Neural cell (in vitro differentiated cells): ENCODE data around the gene ANKMY1. TPM values are rescaled to one million over a fixed set of nuclear protein-coding genes. Genes with fewer than 3 reads are reported as not detected.
A peak's percentile ranks its signal among the peaks of the same experiment; 100 is the strongest.

Experiments
- H2AFZ ChIP-seq: fragments of 200-600, 300-800 bp; sonication (generic), shearing (Covaris generic); 2 replicates; pipeline ENCODE4 v1.6.0; 2014; ENCODE audit warnings: low read depth, mild to moderate bottlenecking, antibody characterized with exemption, low read length, moderate library complexity
- H3F3A ChIP-seq: fragments of 200-600 bp; shearing (Covaris generic); 2 replicates; pipeline ENCODE4 v1.6.1; 2016; ENCODE audit warnings: mild to moderate bottlenecking, moderate library complexity, mixed read lengths, antibody characterized with exemption, low read length; ENCODE audit not compliant: insufficient read depth, poor library complexity, severe bottlenecking
- H3K27ac ChIP-seq: fragments of 200-600, 300-800 bp; sonication (generic), shearing (Covaris generic); 2 replicates; pipeline ENCODE4 v1.5.1; 2014; ENCODE audit warnings: mild to moderate bottlenecking, low read length, moderate library complexity
- H3K27me3 ChIP-seq: fragments of 300-800, 200-600 bp; sonication (generic), shearing (Covaris generic); 2 replicates; pipeline ENCODE4 v1.6.0; 2014; ENCODE audit warnings: mild to moderate bottlenecking, low read depth, low read length, moderate library complexity; ENCODE audit not compliant: insufficient read depth
- H3K36me3 ChIP-seq: fragments of 300-800, 200-600 bp; sonication (generic), shearing (Covaris generic); 2 replicates; pipeline ENCODE4 v1.5.1; 2014; ENCODE audit warnings: mild to moderate bottlenecking, antibody characterized with exemption, low read length, moderate library complexity; ENCODE audit not compliant: insufficient read depth
- H3K4me2 ChIP-seq: fragments of 300-800, 200-600 bp; sonication (generic), shearing (Covaris generic); 2 replicates; pipeline ENCODE4 v1.6.0; 2014; ENCODE audit warnings: mild to moderate bottlenecking, low read length
- H3K4me3 ChIP-seq: fragments of 300-800, 200-600 bp; sonication (generic), shearing (Covaris generic); 2 replicates; pipeline ENCODE4 v1.5.1; 2014; ENCODE audit warnings: mild to moderate bottlenecking, low read length, moderate library complexity
- H3K79me2 ChIP-seq: fragments of 200-600 bp; shearing (Covaris generic); replicated peaks from 2 replicates; pipeline ENCODE4 v1.6.0; 2014; ENCODE audit warnings: mild to moderate bottlenecking, low read length, moderate library complexity; ENCODE audit not compliant: insufficient read depth
- H3K9ac ChIP-seq: fragments of 300-800, 200-600 bp; sonication (generic), shearing (Covaris generic); 2 replicates; pipeline ENCODE4 v1.6.1; 2016; ENCODE audit warnings: mild to moderate bottlenecking, low read length, mixed read lengths
- H3K9me2 ChIP-seq: fragments of 200-600 bp; shearing (Covaris generic); 2 replicates; pipeline ENCODE4 v1.6.1; 2016; ENCODE audit warnings: mild to moderate bottlenecking, low read length, mixed read lengths; ENCODE audit not compliant: insufficient read depth
- H3K9me3 ChIP-seq: fragments of 200-600, 300-800 bp; sonication (generic), shearing (Covaris generic); 2 replicates; pipeline ENCODE4 v1.6.1; 2016; ENCODE audit warnings: mild to moderate bottlenecking, mixed run types, low read length, moderate library complexity, mixed read lengths
- H4K20me1 ChIP-seq: fragments of 200-600 bp; shearing (Covaris generic); 2 replicates; pipeline ENCODE4 v1.6.1; 2016; ENCODE audit warnings: mild to moderate bottlenecking, mixed run types; ENCODE audit not compliant: insufficient read depth
- EP300 ChIP-seq: fragments of 450-650 bp; conservative IDR thresholded peaks from 2 replicates; pipeline ENCODE4 v1.6.1; 2014; ENCODE audit warnings: antibody characterized with exemption, mild to moderate bottlenecking, moderate library complexity; ENCODE audit not compliant: poor library complexity, severe bottlenecking
- EZH2 ChIP-seq: fragments of 200-600, 300-800 bp; shearing (Covaris generic), sonication (generic); IDR thresholded peaks from 2 replicates; pipeline ENCODE4 v1.6.1; 2014; ENCODE audit warnings: antibody characterized with exemption, low read length, borderline replicate concordance, mild to moderate bottlenecking; ENCODE audit not compliant: insufficient read depth, poor library complexity, severe bottlenecking
- MXI1 ChIP-seq: fragments of 450-650 bp; conservative IDR thresholded peaks from 2 replicates; pipeline ENCODE4 v1.6.1; 2014; ENCODE audit warnings: antibody characterized with exemption, mild to moderate bottlenecking; ENCODE audit not compliant: poor library complexity, severe bottlenecking
- POLR2AphosphoS5 ChIP-seq: IDR thresholded peaks from 2 replicates; pipeline ENCODE4 v1.6.1; 2012
- RAD21 ChIP-seq: fragments of 450-650 bp; conservative IDR thresholded peaks from 2 replicates; pipeline ENCODE4 v1.6.1; 2014; ENCODE audit warnings: antibody characterized with exemption, mild to moderate bottlenecking, moderate library complexity
- SMC3 ChIP-seq: fragments of 450-650 bp; conservative IDR thresholded peaks from 2 replicates; pipeline ENCODE4 v1.6.1; 2014; ENCODE audit warnings: antibody characterized with exemption, mild to moderate bottlenecking, moderate library complexity; ENCODE audit not compliant: poor library complexity
- TAF1 ChIP-seq: IDR thresholded peaks from 2 replicates; pipeline ENCODE4 v1.6.1; 2012; ENCODE audit warnings: low read depth
- polyA plus RNA-seq: library from polyadenylated mRNA; depleted of rRNA; stranded (reverse); fragments of >200 nt; gene quantifications from 2 replicates; pipeline ENCODE4 v1.2.3, GENCODE V29; 2014
- TF ChIP-seq, protein P1 (sequence below): IDR thresholded peaks from 2 replicates; pipeline ENCODE4 v1.6.1; 2012; ENCODE audit warnings: borderline replicate concordance
- TF ChIP-seq, protein P2 (sequence below): fragments of 450-650 bp; IDR thresholded peaks from 2 replicates; pipeline ENCODE4 v1.5.1; 2014; ENCODE audit warnings: antibody characterized with exemption, mild to moderate bottlenecking, moderate library complexity; ENCODE audit not compliant: poor library complexity, severe bottlenecking

ANKMY1 gene
- polyA plus RNA-seq, 1 donor from 2014 or later: 6.6 TPM

DNA sequence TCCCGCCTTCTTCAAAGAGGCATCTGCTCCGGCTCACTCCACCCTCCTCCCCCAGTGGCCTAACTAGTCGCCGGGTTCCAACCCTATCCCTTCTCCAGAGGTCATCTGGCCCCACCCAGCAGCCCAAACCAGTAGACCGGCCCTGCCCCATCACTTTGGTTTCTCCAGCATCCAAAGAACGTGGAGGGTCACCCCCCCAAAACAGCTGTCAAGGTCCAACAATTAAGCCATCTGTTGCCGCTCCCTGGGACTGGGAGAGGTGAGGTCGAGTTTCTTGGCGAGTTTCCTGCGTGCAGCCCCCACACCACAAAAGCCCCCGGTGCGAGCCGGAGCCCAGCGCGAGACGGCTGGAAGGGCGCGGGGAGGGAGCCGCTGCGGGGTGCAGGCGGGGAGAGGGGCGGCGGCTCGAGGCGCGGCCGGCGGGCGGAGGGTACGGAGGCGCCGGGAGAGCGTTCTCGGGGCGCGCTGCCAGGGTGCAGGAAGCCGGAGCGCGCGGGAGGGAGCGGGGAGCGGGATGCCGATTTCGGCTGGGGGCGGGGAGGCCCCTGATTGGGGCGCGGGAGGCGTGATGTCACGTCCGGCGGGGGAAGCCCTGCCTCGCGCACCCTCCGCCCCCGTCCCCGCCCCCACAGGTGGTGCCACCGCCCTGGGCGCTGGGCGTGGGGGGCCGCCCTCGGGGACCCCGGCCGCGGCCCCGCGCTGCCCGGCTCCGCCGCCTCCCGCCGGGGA lies 122.9 kb downstream of the ANKMY1 start:
- Histone ChIP-seq H3K4me2 (peak overlapping the region; percentile 45), H3K9me2 (no peaks in the 10 kb centered on the region), H3K27ac (no peak overlapping the region), H4K20me1 (peaks cover 23% of the 10 kb centered on the region), H3K36me3 (no peaks in the 10 kb centered on the region), H3K9me3 (no peaks in the 10 kb centered on the region), H3F3A (no peaks in the 10 kb centered on the region), H3K4me3 (peak overlapping the region; percentile 66), H3K9ac (peak overlapping the region; percentile 80), H2AFZ (no peak overlapping the region), H3K27me3 (no peaks in the 10 kb centered on the region), H3K79me2 (peaks cover 38% of the 10 kb centered on the region)
- no peak for TF ChIP-seq EP300
- no peak for TF ChIP-seq TAF1
- TF ChIP-seq, protein P1, sequence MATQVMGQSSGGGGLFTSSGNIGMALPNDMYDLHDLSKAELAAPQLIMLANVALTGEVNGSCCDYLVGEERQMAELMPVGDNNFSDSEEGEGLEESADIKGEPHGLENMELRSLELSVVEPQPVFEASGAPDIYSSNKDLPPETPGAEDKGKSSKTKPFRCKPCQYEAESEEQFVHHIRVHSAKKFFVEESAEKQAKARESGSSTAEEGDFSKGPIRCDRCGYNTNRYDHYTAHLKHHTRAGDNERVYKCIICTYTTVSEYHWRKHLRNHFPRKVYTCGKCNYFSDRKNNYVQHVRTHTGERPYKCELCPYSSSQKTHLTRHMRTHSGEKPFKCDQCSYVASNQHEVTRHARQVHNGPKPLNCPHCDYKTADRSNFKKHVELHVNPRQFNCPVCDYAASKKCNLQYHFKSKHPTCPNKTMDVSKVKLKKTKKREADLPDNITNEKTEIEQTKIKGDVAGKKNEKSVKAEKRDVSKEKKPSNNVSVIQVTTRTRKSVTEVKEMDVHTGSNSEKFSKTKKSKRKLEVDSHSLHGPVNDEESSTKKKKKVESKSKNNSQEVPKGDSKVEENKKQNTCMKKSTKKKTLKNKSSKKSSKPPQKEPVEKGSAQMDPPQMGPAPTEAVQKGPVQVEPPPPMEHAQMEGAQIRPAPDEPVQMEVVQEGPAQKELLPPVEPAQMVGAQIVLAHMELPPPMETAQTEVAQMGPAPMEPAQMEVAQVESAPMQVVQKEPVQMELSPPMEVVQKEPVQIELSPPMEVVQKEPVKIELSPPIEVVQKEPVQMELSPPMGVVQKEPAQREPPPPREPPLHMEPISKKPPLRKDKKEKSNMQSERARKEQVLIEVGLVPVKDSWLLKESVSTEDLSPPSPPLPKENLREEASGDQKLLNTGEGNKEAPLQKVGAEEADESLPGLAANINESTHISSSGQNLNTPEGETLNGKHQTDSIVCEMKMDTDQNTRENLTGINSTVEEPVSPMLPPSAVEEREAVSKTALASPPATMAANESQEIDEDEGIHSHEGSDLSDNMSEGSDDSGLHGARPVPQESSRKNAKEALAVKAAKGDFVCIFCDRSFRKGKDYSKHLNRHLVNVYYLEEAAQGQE: peak; percentile 35
- no peak for TF ChIP-seq SMC3
- no peak for TF ChIP-seq EZH2
- TF ChIP-seq MXI1: peak; percentile 36
- peak; percentile 48 for TF ChIP-seq POLR2AphosphoS5
- peak; percentile 31 for TF ChIP-seq RAD21
- TF ChIP-seq, protein P2, sequence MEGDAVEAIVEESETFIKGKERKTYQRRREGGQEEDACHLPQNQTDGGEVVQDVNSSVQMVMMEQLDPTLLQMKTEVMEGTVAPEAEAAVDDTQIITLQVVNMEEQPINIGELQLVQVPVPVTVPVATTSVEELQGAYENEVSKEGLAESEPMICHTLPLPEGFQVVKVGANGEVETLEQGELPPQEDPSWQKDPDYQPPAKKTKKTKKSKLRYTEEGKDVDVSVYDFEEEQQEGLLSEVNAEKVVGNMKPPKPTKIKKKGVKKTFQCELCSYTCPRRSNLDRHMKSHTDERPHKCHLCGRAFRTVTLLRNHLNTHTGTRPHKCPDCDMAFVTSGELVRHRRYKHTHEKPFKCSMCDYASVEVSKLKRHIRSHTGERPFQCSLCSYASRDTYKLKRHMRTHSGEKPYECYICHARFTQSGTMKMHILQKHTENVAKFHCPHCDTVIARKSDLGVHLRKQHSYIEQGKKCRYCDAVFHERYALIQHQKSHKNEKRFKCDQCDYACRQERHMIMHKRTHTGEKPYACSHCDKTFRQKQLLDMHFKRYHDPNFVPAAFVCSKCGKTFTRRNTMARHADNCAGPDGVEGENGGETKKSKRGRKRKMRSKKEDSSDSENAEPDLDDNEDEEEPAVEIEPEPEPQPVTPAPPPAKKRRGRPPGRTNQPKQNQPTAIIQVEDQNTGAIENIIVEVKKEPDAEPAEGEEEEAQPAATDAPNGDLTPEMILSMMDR: no peak

DNA sequence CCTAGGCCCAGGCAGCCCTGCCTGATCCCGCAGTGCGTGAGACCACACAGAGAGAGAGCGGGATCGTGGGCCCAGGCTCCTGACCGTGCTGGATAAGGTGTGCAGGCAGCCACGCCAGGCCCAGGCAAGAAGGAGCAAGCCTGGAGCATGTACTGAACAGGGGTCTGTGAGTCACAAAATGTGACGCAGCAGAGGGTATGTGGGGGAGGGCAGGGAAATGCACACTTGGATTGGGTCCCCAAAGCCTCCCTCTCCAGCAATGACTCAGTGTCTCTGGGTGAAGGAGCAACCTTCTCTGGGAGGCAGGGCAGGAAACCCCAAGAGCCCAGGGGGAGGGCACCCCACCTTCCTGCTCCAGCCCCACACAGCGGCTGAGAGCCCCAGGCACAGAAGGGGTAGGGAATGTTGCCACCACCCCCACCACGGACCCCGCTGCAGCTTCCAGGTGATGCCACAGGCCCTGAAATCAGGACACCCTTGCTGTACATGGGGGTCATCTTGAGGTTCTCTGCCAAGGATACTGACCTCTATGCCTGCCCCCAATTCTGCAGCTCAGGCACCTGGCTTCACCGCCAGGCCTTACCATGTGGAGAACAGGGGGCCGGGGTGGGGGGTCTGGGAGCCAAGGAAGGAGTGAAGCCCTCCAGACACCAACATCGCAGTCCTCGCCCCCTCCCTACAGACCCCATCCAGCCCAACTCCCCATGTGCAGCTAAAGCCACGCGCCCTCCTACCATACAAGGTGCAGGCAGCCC lies 123.6 kb downstream of the ANKMY1 start:
- H3F3A ChIP-seq: no peaks in the 10 kb centered on the region
- H3K27ac ChIP-seq: no peak overlapping the region
- H3K9ac ChIP-seq: peak overlapping the region; percentile 80
- H4K20me1 ChIP-seq: peaks cover 23% of the 10 kb centered on the region
- no peaks in the 10 kb centered on the region for H3K36me3 ChIP-seq
- TF ChIP-seq TAF1 (no peak), EZH2 (no peak), MXI1 (no peak), SMC3 (no peak), POLR2AphosphoS5 (no peak), RAD21 (no peak), EP300 (no peak)
- TF ChIP-seq, protein P1: no peak
- TF ChIP-seq, protein P2: no peak
- H3K9me3 ChIP-seq: no peaks in the 10 kb centered on the region
- H3K4me2 ChIP-seq: peak overlapping the region; percentile 45
- no peaks in the 10 kb centered on the region for H3K27me3 ChIP-seq
- no peaks in the 10 kb centered on the region for H3K9me2 ChIP-seq
- H3K79me2 ChIP-seq: peaks cover 30% of the 10 kb centered on the region
- H2AFZ ChIP-seq: no peak overlapping the region
- peak overlapping the region; percentile 66 for H3K4me3 ChIP-seq
